Smooth muscle cell (in vitro differentiated cells): ENCODE data around the gene PLXNB2. TPM values are rescaled to one million over a fixed set of nuclear protein-coding genes. Genes with fewer than 3 reads are reported as not detected.

Experiments
- DNase-seq: peaks from one replicate; lab custom pipeline; 2025; ENCODE audit not compliant: unreplicated experiment; lab: John Stamatoyannopoulos, UW
- H2AFZ ChIP-seq: fragments of 200-600 bp; sonication (generic); 2 replicates; pipeline ENCODE4 v1.6.0; 2016; ENCODE audit warnings: antibody characterized with exemption, low read depth, mild to moderate bottlenecking
- H3F3A ChIP-seq: fragments of 200-600 bp; sonication (generic); 2 replicates; pipeline ENCODE4 v1.6.0; 2017; ENCODE audit warnings: antibody characterized with exemption, low read depth
- H3K27ac ChIP-seq: fragments of 200-600 bp; sonication (generic); 2 replicates; pipeline ENCODE4 v1.5.1; 2016; ENCODE audit warnings: low read depth, mild to moderate bottlenecking
- H3K27me3 ChIP-seq: fragments of 200-600 bp; sonication (generic); 2 replicates; pipeline ENCODE4 v1.6.1; 2016; ENCODE audit warnings: low read depth, mild to moderate bottlenecking
- H3K36me3 ChIP-seq: fragments of 200-600 bp; sonication (generic); 2 replicates; pipeline ENCODE4 v1.5.1; 2016; ENCODE audit warnings: low read depth
- H3K4me1 ChIP-seq: fragments of 200-600 bp; sonication (generic); 2 replicates; pipeline ENCODE4 v1.5.1; 2016; ENCODE audit warnings: low read depth
- H3K4me2 ChIP-seq: fragments of 200-600 bp; sonication (generic); 2 replicates; pipeline ENCODE4 v1.6.0; 2016; ENCODE audit warnings: mild to moderate bottlenecking
- H3K4me3 ChIP-seq: fragments of 200-600 bp; sonication (generic); 2 replicates; pipeline ENCODE4 v1.5.1; 2016; ENCODE audit warnings: mild to moderate bottlenecking
- H3K79me2 ChIP-seq: fragments of 200-600 bp; sonication (generic); 2 replicates; pipeline ENCODE4 v1.6.0; 2016; ENCODE audit warnings: low read depth, mild to moderate bottlenecking
- H3K9ac ChIP-seq: fragments of 200-600 bp; sonication (generic); 2 replicates; pipeline ENCODE4 v1.6.0; 2016; ENCODE audit warnings: low read depth
- H3K9me3 ChIP-seq: fragments of 200-600 bp; sonication (generic); replicated peaks from 2 replicates; pipeline ENCODE4 v1.5.1; 2016; ENCODE audit warnings: low read depth
- H4K20me1 ChIP-seq: fragments of 200-600 bp; sonication (generic); 2 replicates; pipeline ENCODE4 v1.6.0; 2016; ENCODE audit warnings: low read depth
- WGBS: methylation state at CpG from one replicate; pipeline ENCODE4 v1.1.7; 2016; ENCODE audit warnings: low lambda C conversion rate; 5-methylcytosine and 5-hydroxymethylcytosine counted together
- polyA plus RNA-seq: library from polyadenylated mRNA; unstranded; fragments of >200 nt; fragmentation: Nextera tagmentation; extraction: Ambion mirVana; gene quantifications from 2 replicates; pipeline ENCODE4 v1.2.1, GENCODE V29; 2016
- total RNA-seq: library from RNA; depleted of rRNA; stranded (reverse); fragments of >200 nt; gene quantifications from 2 replicates; pipeline ENCODE4 v1.2.3, GENCODE V29; 2014
- TF ChIP-seq, protein P1 (sequence below): fragments of 200-600 bp; sonication (generic); IDR thresholded peaks from 2 replicates; pipeline ENCODE4 v1.5.1; 2017; ENCODE audit warnings: borderline replicate concordance, mild to moderate bottlenecking, antibody characterized with exemption; ENCODE audit not compliant: insufficient read depth, poor library complexity, severe bottlenecking

Gene PLXNB2
- total and polyA plus RNA-seq, 2 experiments from 2014 or later, result 195 to 210 TPM

DNA sequence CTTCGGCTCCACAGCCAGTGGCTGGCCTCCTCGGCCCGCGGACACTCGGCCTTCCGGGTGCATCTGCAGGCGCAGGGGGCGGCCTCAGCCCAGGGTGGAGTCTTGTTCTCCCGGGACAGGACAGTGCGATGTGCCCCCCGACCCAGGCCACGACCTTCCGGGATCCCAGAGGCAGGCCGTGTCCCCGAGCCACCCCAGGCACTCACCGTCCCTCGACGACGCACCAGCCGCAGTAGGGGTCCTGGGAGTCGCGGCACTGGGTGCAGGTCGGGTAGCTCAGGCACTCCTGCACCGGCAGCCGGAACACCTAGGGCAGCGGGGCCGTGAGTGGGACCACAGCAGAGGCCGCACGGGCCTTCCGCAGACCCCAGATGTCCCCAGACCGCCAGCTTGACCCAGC is 19.7 kb downstream of the PLXNB2 start:
- no peak overlapping the region for H3K4me2 ChIP-seq
- peaks cover 4% of the 10 kb centered on the region for H3K4me1 ChIP-seq
- H4K20me1 ChIP-seq, result peaks cover 94% of the 10 kb centered on the region
- H3K27me3 ChIP-seq, result no peaks in the 10 kb centered on the region
- no peak overlapping the region for H2AFZ ChIP-seq
- TF ChIP-seq, protein P1, sequence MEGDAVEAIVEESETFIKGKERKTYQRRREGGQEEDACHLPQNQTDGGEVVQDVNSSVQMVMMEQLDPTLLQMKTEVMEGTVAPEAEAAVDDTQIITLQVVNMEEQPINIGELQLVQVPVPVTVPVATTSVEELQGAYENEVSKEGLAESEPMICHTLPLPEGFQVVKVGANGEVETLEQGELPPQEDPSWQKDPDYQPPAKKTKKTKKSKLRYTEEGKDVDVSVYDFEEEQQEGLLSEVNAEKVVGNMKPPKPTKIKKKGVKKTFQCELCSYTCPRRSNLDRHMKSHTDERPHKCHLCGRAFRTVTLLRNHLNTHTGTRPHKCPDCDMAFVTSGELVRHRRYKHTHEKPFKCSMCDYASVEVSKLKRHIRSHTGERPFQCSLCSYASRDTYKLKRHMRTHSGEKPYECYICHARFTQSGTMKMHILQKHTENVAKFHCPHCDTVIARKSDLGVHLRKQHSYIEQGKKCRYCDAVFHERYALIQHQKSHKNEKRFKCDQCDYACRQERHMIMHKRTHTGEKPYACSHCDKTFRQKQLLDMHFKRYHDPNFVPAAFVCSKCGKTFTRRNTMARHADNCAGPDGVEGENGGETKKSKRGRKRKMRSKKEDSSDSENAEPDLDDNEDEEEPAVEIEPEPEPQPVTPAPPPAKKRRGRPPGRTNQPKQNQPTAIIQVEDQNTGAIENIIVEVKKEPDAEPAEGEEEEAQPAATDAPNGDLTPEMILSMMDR, result no peak
- no peak overlapping the region for H3K4me3 ChIP-seq
- no peaks in the 10 kb centered on the region for H3K36me3 ChIP-seq
- H3K9me3 ChIP-seq, result no peaks in the 10 kb centered on the region
- peaks cover 70% of the 10 kb centered on the region for H3K79me2 ChIP-seq
- no peak overlapping the region for H3K9ac ChIP-seq
- 96% methylated on average over 27 of the region's 31 CpGs for WGBS
- H3K27ac ChIP-seq, result no peak overlapping the region
- no peak for DNase-seq
- H3F3A ChIP-seq, result no peaks in the 10 kb centered on the region

DNA sequence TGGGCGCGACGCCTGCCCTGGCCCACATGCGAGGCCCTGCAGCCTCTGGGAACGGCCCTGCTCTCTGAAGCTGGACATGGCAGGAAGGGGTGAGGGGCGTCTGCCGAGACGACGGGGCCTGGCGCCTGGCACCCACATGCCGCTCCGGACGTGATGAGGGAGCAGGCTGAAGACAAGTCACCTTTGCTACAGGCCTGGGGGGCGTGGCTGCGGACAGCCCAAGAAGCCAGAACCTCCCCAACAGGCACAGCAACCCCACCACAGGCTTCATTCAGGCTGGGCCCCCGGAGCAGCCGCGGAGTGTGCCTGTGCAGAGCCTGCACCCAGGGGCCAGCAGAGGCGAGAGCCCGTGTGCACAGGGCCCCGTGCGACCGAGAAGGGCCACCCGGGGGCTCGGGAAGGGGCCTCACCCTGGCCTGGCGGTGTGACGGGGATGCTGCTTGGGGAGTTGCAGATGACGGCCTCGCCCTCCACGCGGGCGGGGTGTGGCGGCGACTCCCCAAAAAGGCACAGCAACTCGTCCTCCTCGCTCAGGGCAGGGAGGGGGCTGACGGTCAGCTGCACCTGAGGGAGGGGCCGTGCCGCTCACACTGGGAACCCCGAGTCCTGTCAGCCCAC is 20.6 kb downstream of the PLXNB2 start:
- no peak overlapping the region for H2AFZ ChIP-seq
- H3F3A ChIP-seq, result no peaks in the 10 kb centered on the region
- H3K4me2 ChIP-seq, result no peak overlapping the region
- H3K27me3 ChIP-seq, result no peaks in the 10 kb centered on the region
- 96% methylated on average over 36 of the region's 40 CpGs for WGBS
- DNase-seq, result no peak
- H4K20me1 ChIP-seq, result peaks cover 94% of the 10 kb centered on the region
- TF ChIP-seq, protein P1, result no peak
- H3K4me1 ChIP-seq, result no peaks in the 10 kb centered on the region
- H3K4me3 ChIP-seq, result no peak overlapping the region
- H3K36me3 ChIP-seq, result no peaks in the 10 kb centered on the region
- H3K27ac ChIP-seq, result no peak overlapping the region
- no peaks in the 10 kb centered on the region for H3K9me3 ChIP-seq
- no peak overlapping the region for H3K9ac ChIP-seq
- H3K79me2 ChIP-seq, result peaks cover 61% of the 10 kb centered on the region

DNA sequence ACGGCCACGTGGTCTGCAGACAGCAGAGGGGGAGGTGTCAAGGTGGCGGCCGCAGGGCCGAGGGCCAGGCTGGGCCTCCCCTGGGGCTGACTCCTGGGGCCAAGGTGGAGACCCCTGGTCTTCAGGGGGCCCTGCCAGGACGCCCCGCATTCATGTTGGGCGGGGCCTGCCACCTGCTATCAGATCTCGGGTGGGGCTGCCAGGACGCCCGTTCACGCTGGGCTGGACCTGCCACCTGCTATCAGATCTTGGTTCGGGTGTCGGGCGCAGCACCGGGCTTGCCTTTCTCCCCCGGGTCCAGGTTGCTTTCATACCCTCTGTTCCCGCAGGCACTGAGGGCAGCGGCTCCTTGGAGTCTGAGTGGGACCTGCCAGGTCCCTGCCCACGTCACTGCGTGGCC is 21.2 kb downstream of the PLXNB2 start:
- DNase-seq, result no peak
- Histone ChIP-seq H3K4me1 (no peaks in the 10 kb centered on the region), H3K79me2 (peaks cover 57% of the 10 kb centered on the region), H4K20me1 (peaks cover 94% of the 10 kb centered on the region), H3K27ac (no peak overlapping the region), H2AFZ (no peak overlapping the region), H3K9me3 (no peaks in the 10 kb centered on the region), H3F3A (no peaks in the 10 kb centered on the region), H3K9ac (no peak overlapping the region), H3K4me3 (no peak overlapping the region), H3K4me2 (no peak overlapping the region), H3K36me3 (no peaks in the 10 kb centered on the region), H3K27me3 (no peaks in the 10 kb centered on the region)
- WGBS, result 96% methylated on average over 21 of the region's 21 CpGs
- TF ChIP-seq, protein P1, result no peak
